Stimulated activated CD4-positive, alpha-beta T cell treated with anti-CD3 and anti-CD28 coated beads, Interleukin-1b, Interleukin-23, amount 100 ng/mL, for 48 hours (primary cell): ENCODE measurements around the gene ADAM22.

ENCODE experiments used
- DNase-seq: peaks from one replicate; pipeline ENCODE4 v3.0.0-alpha.2; 2020

ADAM22 gene

DNA sequence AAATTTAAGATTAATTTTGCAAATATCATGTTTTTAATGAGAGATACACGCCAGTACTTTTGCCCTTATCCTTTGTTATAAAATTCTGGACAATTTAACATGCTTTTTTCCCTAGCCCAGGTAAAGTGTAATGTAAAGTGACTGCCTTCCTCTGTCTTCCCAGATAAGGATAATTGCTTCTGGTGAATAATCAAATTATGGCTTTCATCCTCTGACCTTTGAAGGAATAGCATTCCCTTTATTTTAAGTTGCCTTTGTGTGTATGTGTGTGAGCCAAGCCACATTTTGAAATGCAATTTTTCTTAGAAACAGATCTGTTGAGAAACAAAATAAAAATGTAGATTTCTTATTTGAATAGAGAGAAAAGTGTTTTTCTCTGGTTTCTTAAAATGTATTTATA lies 107.5 kb downstream of the ADAM22 start:
- no peak for DNase-seq

GRCh38 chr7:88042157-88042556 lies 108.1 kb downstream of the ADAM22 start:
- no peak for DNase-seq

DNA sequence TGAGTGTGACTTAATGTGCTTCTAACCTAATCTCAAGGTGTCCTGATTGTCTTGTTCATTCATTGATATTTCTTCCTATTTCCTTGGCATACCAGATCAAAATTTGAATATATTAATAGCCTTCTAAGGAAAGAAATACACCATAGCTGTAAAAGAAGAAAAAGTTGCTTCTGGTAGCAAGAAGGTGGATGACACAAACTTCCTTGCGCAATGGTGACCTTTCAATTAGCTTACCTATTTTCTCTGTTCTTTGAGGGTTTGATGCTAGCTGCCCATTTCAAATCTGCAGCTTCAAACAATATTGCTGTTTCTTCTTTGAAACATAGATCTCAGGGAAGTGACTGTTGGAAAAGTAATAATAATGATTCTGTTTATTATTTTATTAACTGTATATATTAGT lies 108.8 kb downstream of the ADAM22 start:
- no peak for DNase-seq

GRCh38 chr7:88044069-88044468 lies 110.0 kb downstream of the ADAM22 start:
- no peak for DNase-seq

DNA sequence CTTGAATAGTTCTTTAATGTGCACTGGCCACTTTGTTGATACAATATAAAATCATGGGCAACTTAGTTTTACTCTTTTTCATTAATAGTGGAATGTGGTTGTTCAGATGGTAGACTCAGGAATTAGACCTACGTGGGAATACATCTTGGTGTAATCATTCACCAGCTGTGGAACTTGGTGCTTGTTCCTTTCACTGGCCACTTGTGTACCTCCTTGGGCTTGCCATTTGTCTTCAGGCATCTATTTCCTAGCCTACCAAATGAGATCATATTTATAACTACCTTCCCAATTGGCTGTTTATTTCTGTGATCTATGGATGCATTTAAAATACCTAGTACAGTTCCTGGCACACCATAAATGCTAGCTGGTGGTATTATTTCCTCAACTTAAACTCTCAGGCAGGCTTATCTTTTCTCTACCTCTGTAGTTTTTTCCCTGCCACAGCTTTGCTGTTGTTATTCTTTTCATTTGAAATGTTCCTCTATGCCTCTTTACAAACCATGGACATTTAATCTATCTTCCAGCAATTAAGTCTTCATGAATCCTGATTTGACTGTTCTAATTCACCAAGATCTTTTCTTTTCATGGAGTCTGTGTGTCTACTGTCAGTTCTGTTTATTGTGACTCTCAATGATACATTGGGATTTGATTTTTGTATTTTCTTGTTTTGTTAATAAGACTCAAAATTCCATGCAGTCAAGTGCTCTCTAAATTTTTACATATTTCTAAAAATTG lies 113.0 kb downstream of the ADAM22 start:
- no peak for DNase-seq

DNA sequence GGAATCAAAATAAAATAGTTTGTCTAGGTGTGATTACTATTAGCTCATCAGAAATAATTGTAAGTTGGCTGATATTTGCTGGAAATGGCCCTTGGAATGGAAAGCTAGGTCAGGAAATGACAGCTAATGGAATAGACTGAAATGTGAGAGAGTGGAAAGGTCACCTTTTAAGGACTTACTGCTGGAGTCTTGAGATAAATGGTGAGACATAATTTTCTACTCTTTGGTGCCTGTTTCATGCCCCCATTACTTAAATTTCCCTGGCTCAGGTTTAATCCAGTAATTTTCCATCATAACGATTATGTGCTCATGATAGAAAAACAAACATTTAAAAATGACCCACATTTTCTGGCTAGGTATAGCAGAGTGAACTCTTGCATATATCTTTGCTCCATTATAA lies 123.6 kb downstream of the ADAM22 start:
- DNase-seq, result no peak

DNA sequence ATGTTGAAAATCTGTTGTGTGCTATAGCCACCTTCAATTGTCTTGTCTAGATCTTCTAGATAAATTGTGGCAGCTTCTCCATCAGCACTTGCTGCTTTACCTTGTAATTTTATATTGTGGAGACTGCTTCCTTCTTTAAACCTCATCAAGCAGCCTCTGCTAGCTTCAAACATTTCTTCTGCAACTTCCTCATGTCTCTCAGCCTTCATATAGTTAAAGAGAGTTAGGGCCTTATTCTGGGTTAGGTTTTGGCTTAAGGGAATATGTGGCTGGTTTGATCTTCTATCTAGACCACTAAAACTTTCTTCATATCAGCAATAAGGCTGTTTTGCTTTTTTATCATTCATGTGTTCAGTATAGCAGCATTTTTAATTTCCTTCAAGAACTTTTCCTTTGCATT lies 128.2 kb downstream of the ADAM22 start:
- DNase-seq, result no peak

DNA sequence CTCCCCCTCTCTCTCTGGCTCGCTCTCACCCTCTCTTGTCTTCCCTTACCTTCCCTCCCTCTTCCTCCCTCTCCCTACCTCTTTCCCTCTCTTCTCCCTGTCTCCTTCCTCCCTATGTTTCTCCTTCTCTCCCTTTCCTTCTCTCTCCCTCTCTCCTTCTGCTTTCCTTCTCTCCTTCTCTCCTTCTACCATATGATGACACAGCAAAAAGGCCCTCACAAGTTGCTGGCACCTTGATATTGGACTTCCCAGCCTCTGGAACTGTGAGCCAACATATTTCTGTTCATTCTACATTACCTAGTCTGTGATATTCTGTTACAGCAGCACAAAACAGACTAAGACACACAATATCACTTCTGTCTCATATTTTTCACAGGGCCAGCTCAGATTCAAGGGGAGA lies 135.0 kb downstream of the ADAM22 start:
- DNase-seq, result no peak

GRCh38 chr7:88071994-88072714 lies 138.1 kb downstream of the ADAM22 start:
- no peak for DNase-seq

GRCh38 chr7:88072715-88073055 lies 138.6 kb downstream of the ADAM22 start:
- DNase-seq, result no peak

DNA sequence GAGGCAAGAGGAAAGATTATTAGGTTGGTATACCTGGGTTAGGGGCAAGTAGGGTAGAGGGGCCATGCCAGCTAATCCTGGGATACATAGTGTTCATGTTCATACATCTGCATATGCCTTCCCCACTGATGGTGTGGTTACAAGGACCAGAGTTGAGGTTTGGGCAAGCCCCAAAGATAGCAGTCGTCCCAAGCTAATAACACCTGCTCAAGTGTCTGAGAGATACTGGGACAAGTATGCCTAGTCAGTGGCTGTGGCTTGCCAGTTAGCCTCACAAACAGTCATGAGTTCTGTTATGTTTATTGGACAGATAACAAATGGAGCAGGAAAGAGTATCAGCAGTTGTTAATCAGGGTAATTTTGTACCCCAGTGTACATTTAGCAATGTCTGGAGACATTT lies 139.6 kb downstream of the ADAM22 start:
- no peak for DNase-seq

- DNase-seq, result no peak
Measured at GRCh38 chr7:88075216-88075615, 141.2 kb downstream of the ADAM22 start.

- DNase-seq, result no peak
Measured at GRCh38 chr7:88083883-88084282, 149.8 kb downstream of the ADAM22 start.

DNA sequence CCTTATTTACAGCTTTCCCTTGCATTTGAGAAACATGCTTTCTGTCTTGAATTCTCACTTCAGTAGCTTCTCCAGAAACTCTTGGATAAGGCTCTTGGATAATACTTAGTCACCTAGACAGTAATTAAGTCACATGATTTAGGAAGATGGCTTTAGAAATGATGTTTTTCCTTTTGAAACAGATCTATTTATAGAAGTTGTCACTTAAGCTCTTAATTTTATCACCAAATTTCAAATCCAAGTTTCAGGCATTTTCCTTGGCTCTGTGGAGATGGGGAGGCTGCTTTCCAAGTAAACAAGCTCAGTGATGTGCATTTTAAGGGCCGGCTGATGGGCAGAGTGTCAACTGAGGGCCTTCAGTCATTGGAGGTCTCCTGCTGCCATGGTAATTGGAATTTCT lies 155.5 kb downstream of the ADAM22 start:
- DNase-seq, result no peak

- DNase-seq, result no peak
Measured at GRCh38 chr7:88090240-88090639, 156.2 kb downstream of the ADAM22 start.

DNA sequence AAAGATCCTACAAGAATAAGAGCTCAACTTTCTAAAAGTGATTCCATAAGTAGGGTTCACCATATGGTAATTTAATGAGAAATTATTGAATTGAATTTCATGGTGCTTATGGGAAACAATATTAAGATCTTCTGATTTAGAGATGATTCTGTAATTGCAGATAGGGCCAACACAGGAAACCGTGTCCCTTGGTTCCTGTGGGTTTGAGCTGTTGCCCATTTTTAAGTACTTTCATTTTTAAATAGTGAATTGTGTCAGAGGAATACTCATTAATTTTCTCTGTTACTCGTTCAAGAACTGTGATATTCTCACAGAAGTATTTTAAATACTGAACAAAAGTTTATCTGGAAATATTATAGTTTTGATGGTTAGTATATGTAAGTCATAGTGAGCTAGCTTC lies 156.6 kb downstream of the ADAM22 start:
- no peak for DNase-seq

GRCh38 chr7:88091988-88092675 lies 158.1 kb downstream of the ADAM22 start:
- no peak for DNase-seq

DNA sequence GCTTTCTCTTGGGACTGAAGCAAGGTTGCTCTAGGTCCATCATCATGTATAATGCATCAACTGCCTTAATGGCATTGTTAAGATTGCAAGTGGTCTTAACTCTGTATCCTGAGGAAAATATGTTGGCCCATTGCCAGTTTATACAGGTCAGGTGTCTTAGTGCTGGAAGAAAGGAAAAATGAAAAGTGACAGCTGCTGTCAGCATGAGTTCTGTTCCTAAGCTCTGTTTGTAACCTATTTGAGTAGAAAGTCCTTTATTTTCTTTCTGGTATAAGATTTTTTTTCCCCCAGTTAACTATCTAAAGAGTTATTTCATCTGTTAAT lies 158.6 kb downstream of the ADAM22 start:
- no peak for DNase-seq

DNA sequence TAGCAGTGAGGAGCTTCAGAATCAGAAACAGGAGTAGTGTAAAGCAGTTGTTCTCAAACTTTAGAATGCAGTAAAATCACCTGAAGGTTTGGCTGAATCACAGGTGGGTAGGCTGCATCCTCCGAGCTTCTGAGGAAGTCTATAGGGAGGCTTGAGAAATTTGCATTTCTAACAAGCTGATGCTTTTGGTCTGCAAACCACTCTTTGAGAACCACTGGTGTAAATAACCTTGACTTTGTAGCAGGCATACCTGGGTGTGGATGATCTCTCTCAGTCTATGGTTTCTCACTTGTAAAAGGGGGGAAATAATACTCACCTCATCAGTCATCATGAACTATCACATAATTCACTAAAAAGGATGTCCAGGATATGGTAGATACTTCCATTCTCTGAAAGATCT lies 167.7 kb downstream of the ADAM22 start:
- no peak for DNase-seq

- DNase-seq, result no peak
Measured at GRCh38 chr7:88102675-88103074, 168.6 kb downstream of the ADAM22 start.

- DNase-seq, result no peak
Measured at GRCh38 chr7:88104732-88105131, 170.7 kb downstream of the ADAM22 start.

DNA sequence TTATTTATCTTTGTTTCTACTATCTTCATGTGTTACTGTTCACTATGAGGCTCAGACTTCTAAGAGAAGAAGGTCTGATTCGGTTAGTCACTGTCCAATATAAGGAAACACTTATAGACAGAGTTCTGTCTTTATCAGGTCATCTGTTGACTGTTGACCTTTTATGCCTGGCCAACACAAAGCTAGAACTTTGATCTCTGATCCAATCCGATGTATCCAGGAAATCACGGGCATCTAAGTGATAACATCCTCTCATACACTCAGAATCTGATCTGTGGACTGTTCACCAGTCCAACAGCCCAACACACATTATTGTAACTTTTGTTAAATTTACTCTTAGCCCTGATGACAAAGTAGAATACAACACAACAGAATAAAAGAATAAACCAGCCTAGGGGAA lies 171.2 kb downstream of the ADAM22 start:
- no peak for DNase-seq

- peak; percentile 28 for DNase-seq
Measured at GRCh38 chr7:88106434-88106833, 172.4 kb downstream of the ADAM22 start.

DNA sequence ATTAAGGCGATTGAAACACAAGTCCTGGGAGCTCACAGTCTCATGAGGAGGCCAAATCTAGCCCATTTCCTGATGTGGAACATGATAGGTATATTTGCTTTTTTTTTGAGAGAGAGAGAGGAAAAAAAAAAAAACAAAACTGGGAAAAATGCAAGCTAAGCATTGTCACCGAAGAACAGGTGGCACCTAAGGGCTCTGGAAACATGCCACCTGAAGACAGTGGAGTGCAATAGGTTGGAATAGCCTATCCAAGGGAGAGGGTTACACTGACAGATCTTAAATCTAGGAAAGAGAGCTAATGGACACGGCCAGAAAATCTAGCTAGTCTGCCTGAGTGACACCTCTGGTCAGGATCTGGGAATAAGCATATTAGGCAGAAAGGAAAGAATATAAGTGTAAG lies 175.6 kb downstream of the ADAM22 start:
- DNase-seq, result no peak
